ENCODE data around the gene GSTK1.
A peak's percentile ranks its signal among the peaks of the same experiment; 100 is the strongest.
"Not testable (repeated sequence)": the region's sequence is repeated elsewhere in the genome, so short reads cannot be mapped to it uniquely, and the experiment has no call there.

The GSTK1 gene

GRCh38 chr7:143263266-143264195 is at the start of gene GSTK1:
Gene GSTK1, plus strand, starts transcription at chr7:143263441. Its CDS starts 73 bp downstream, at chr7:143263514.
- peaks cover 14% of the 10 kb centered on the region for H3K36me3 ChIP-seq (replicated peaks)
- in situ Hi-C loops (cut with MboI; ENCODE audit: low sequenced_read_pairs) = no loop called here
- H3K4me1 ChIP-seq = 0 out of 2 replicates have a peak, but pooled peaks cover 4% of the 10 kb centered on the region
- H3K4me3 ChIP-seq = peak within 1 kb of the TSS; percentile 59
- DNase-seq (ENCODE audit: low spot score in 2 of 2) = peak; percentile 72 to 83
- H3K27me3 ChIP-seq (ENCODE audit: low read depth) = no peaks in the 10 kb centered on the region
- H3K9me3 ChIP-seq = no peaks in the 10 kb centered on the region; the same call in 1 of the 2 replicates

- not testable (repeated sequence) for H3K9me3 ChIP-seq; H3K36me3 ChIP-seq (replicated peaks); H3K4me1 ChIP-seq; H3K4me3 ChIP-seq; H3K27me3 ChIP-seq (ENCODE audit: low read depth); DNase-seq (ENCODE audit: low spot score in 2 of 2)
- in situ Hi-C loops (cut with MboI; ENCODE audit: low sequenced_read_pairs) = loop anchor here (5.0 to 25.0 kb wide), 3 partner anchors 201 to 601 kb away; partner anchors contain the start of gene EPHB6
Measured at GRCh38 chr7:143213478-143213877, 49.8 kb upstream of the GSTK1 start.

- no peaks in the 10 kb centered on the region; the same call in 1 of the 2 replicates for H3K4me1 ChIP-seq
- no peaks in the 10 kb centered on the region for H3K9me3 ChIP-seq
- in situ Hi-C loops (cut with MboI; ENCODE audit: low sequenced_read_pairs) = loop anchor here (5.0 to 25.0 kb wide), 3 partner anchors 203 to 603 kb away; partner anchors contain the start of gene EPHB6
- H3K4me3 ChIP-seq = no peak overlapping the region
- 0 out of 2 replicates have a peak, but pooled peaks cover 2% of the 10 kb centered on the region for H3K27me3 ChIP-seq (ENCODE audit: low read depth)
- DNase-seq (ENCODE audit: low spot score in 2 of 2) = peak; percentile 72 to 85
- H3K36me3 ChIP-seq (replicated peaks) = no peaks in the 10 kb centered on the region
Measured at GRCh38 chr7:143214789-143215679, 48.2 kb upstream of the GSTK1 start.

GRCh38 chr7:143216151-143216550 is 47.1 kb upstream of the GSTK1 start:
- in situ Hi-C loops (cut with MboI; ENCODE audit: low sequenced_read_pairs) = loop anchor here (10.0 to 25.0 kb wide), 2 partner anchors 361 to 604 kb away; partner anchors contain the start of gene EPHB6
- H3K9me3 ChIP-seq = no peaks in the 10 kb centered on the region
- no peak overlapping the region for H3K4me3 ChIP-seq
- 0 out of 2 replicates have a peak, but pooled peaks cover 5% of the 10 kb centered on the region for H3K27me3 ChIP-seq (ENCODE audit: low read depth)
- peak in 1 of 2 experiments; percentile 2 for DNase-seq (ENCODE audit: low spot score in 2 of 2)
- H3K4me1 ChIP-seq = no peaks in the 10 kb centered on the region; the same call in 1 of the 2 replicates
- H3K36me3 ChIP-seq (replicated peaks) = no peaks in the 10 kb centered on the region

GRCh38 chr7:143216686-143217085 is 46.6 kb upstream of the GSTK1 start:
- H3K27me3 ChIP-seq (ENCODE audit: low read depth) = peaks cover 8% of the 10 kb centered on the region; the same call in 1 of the 2 replicates
- in situ Hi-C loops (cut with MboI; ENCODE audit: low sequenced_read_pairs) = loop anchor here (10.0 to 25.0 kb wide), 2 partner anchors 362 to 604 kb away; partner anchors contain the start of gene EPHB6

GRCh38 chr7:143217806-143218205 is 45.4 kb upstream of the GSTK1 start:
- H3K27me3 ChIP-seq (ENCODE audit: low read depth) = peaks cover 11% of the 10 kb centered on the region; the same call in 1 of the 2 replicates
- DNase-seq (ENCODE audit: low spot score in 2 of 2) = no peak
- H3K9me3 ChIP-seq = no peaks in the 10 kb centered on the region
- no peaks in the 10 kb centered on the region; the same call in 1 of the 2 replicates for H3K4me1 ChIP-seq
- in situ Hi-C loops (cut with MboI; ENCODE audit: low sequenced_read_pairs) = loop anchor here (10.0 to 25.0 kb wide), 2 partner anchors 363 to 606 kb away; partner anchors contain the start of gene EPHB6
- H3K36me3 ChIP-seq (replicated peaks) = no peaks in the 10 kb centered on the region
- no peak overlapping the region for H3K4me3 ChIP-seq

More at GRCh38 chr7:143216686-143217085, 46.6 kb upstream of the GSTK1 start:
- Histone ChIP-seq H3K36me3 (replicated peaks) (no peaks in the 10 kb centered on the region), H3K4me3 (no peak overlapping the region), H3K4me1 (no peaks in the 10 kb centered on the region; the same call in 1 of the 2 replicates), H3K9me3 (no peaks in the 10 kb centered on the region)
- DNase-seq (ENCODE audit: low spot score in 2 of 2) = no peak

GRCh38 chr7:143221286-143221685 is 42.0 kb upstream of the GSTK1 start:
- no peak overlapping the region for H3K4me3 ChIP-seq
- DNase-seq (ENCODE audit: low spot score in 2 of 2) = no peak
- in situ Hi-C loops (cut with MboI; ENCODE audit: low sequenced_read_pairs) = loop anchor here (10.0 to 25.0 kb wide), 2 partner anchors 346 to 609 kb away; no protein-coding TSS in a partner anchor
- H3K36me3 ChIP-seq (replicated peaks) = no peaks in the 10 kb centered on the region
- H3K27me3 ChIP-seq (ENCODE audit: low read depth) = peaks cover 16% of the 10 kb centered on the region
- H3K9me3 ChIP-seq = no peaks in the 10 kb centered on the region
- H3K4me1 ChIP-seq = no peaks in the 10 kb centered on the region

GRCh38 chr7:143221737-143222136 is 41.5 kb upstream of the GSTK1 start, which contains the start of gene TAS2R40:
Gene TAS2R40, plus strand, starts transcription at chr7:143222037. Its CDS starts 42 bp downstream, at chr7:143222079.
- Histone ChIP-seq H3K4me3 (no peak within 1 kb of the TSS), H3K27me3 (ENCODE audit: low read depth) (peaks cover 16% of the 10 kb centered on the region), H3K9me3 (no peaks in the 10 kb centered on the region), H3K4me1 (no peaks in the 10 kb centered on the region), H3K36me3 (replicated peaks) (no peaks in the 10 kb centered on the region)
- DNase-seq (ENCODE audit: low spot score in 2 of 2) = no peak
- in situ Hi-C loops (cut with MboI; ENCODE audit: low sequenced_read_pairs) = loop anchor here (10.0 to 25.0 kb wide), 2 partner anchors 347 to 609 kb away; no protein-coding TSS in a partner anchor

- no peaks in the 10 kb centered on the region for H3K36me3 ChIP-seq (replicated peaks)
- H3K27me3 ChIP-seq (ENCODE audit: low read depth) = peaks cover 16% of the 10 kb centered on the region
- no peaks in the 10 kb centered on the region for H3K4me1 ChIP-seq
- no peak overlapping the region for H3K4me3 ChIP-seq
- no peaks in the 10 kb centered on the region for H3K9me3 ChIP-seq
- in situ Hi-C loops (cut with MboI; ENCODE audit: low sequenced_read_pairs) = loop anchor here (10.0 to 25.0 kb wide), 2 partner anchors 348 to 610 kb away; no protein-coding TSS in a partner anchor
- DNase-seq (ENCODE audit: low spot score in 2 of 2) = no peak
Measured at GRCh38 chr7:143222782-143223181, 40.5 kb upstream of the GSTK1 start.

GRCh38 chr7:143223784-143224183 is 39.5 kb upstream of the GSTK1 start:
- H3K36me3 ChIP-seq (replicated peaks) = no peaks in the 10 kb centered on the region
- H3K9me3 ChIP-seq = no peaks in the 10 kb centered on the region
- H3K27me3 ChIP-seq (ENCODE audit: low read depth) = peaks cover 16% of the 10 kb centered on the region
- no peaks in the 10 kb centered on the region for H3K4me1 ChIP-seq
- no peak for DNase-seq (ENCODE audit: low spot score in 2 of 2)
- H3K4me3 ChIP-seq = no peak overlapping the region
- in situ Hi-C loops (cut with MboI; ENCODE audit: low sequenced_read_pairs) = loop anchor here (10.0 to 25.0 kb wide), 2 partner anchors 349 to 611 kb away; no protein-coding TSS in a partner anchor

- peaks cover 13% of the 10 kb centered on the region for H3K27me3 ChIP-seq (ENCODE audit: low read depth)
- no peak overlapping the region for H3K4me3 ChIP-seq
- in situ Hi-C loops (cut with MboI; ENCODE audit: low sequenced_read_pairs) = loop anchor here (10.0 kb wide), 1 partner anchor 350 kb away; no protein-coding TSS in a partner anchor
- H3K36me3 ChIP-seq (replicated peaks) = no peaks in the 10 kb centered on the region
- no peaks in the 10 kb centered on the region for H3K9me3 ChIP-seq
- H3K4me1 ChIP-seq = no peaks in the 10 kb centered on the region
- no peak for DNase-seq (ENCODE audit: low spot score in 2 of 2)
Measured at GRCh38 chr7:143225047-143225446, 38.2 kb upstream of the GSTK1 start.

- H3K36me3 ChIP-seq (replicated peaks) = no peaks in the 10 kb centered on the region
- H3K9me3 ChIP-seq = no peaks in the 10 kb centered on the region
- in situ Hi-C loops (cut with MboI; ENCODE audit: low sequenced_read_pairs) = loop anchor here (10.0 kb wide), 1 partner anchor 353 kb away; no protein-coding TSS in a partner anchor
- no peak overlapping the region for H3K4me3 ChIP-seq
- no peak for DNase-seq (ENCODE audit: low spot score in 2 of 2)
- H3K27me3 ChIP-seq (ENCODE audit: low read depth) = peaks cover 5% of the 10 kb centered on the region
- no peaks in the 10 kb centered on the region for H3K4me1 ChIP-seq
Measured at GRCh38 chr7:143227806-143228205, 35.4 kb upstream of the GSTK1 start.
